KOPT-K1 (cell line): Measurements from ENCODE around the gene ZNF430.
"Not testable (repeated sequence)": the region's sequence is repeated elsewhere in the genome, so short reads cannot be mapped to it uniquely, and the experiment has no call there.

Source experiments
- H3K27ac ChIP-seq: fragments of 200-600 bp; sonication (generic); 2 replicates; pipeline ENCODE4 v1.5.1; 2016; ENCODE audit warnings: antibody characterized with exemption, mild to moderate bottlenecking, low read depth, low read length; ENCODE audit not compliant: poor library complexity, severe bottlenecking
- H3K36me3 ChIP-seq: fragments of 200-600 bp; sonication (generic); 2 replicates; pipeline ENCODE4 v1.5.1; 2017; ENCODE audit warnings: antibody characterized with exemption, mild to moderate bottlenecking, low read length, moderate library complexity; ENCODE audit not compliant: insufficient read depth
- H3K9me3 ChIP-seq: fragments of 200-600 bp; sonication (generic); 2 replicates; pipeline ENCODE4 v1.5.1; 2017; ENCODE audit warnings: antibody characterized with exemption, low read length, mild to moderate bottlenecking; ENCODE audit not compliant: insufficient read depth, poor library complexity, severe bottlenecking

Gene ZNF430

DNA sequence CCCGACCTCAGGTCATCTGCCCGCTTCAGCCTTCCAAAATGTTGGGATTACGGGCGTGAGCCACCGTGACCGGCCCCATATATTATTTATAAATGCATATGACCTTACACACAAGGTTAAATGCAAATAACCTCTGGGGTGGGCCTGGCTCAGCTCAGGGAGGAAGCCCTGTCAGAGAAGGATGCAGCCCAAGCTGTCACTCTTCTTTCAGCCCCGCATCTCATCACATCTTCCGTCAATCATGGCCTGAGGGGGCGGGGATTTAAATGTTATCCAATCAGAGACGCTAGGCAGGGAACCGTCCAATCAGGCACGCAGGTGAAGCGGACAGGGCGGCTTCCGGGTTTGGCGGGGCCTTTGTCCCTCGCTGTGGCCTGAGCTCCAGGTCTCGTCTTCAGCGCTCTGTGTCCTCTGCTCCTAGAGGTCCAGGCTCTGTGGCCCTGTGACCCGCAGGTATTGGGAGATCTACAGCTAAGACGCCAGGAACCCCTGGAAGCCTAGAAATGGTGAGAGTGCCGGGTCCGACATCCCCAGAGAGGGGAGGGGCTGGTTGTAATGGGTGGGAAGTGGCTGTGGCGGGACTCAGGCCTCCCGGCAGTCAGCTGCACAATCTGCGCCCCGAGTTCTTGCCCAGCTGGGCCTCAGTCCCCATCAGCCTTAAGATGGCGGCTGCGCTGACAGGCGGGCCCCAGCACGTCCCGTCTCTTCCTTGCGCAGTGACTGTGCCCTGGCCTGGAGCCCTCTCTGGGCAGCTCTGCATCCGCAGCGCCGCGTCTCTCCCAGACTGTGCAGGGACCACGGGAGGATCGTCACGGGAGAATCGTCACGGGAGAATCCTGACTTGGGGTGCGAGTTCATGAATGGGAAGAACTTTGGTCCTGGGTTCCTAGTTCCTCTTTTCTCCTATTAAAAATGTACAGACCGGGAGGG, at the start of gene ZNF430:
Gene ZNF430 (plus strand): TSS at position 360 of the 930 bp plus-strand sequence. CDS start 144 bp downstream, at position 504.
- Histone ChIP-seq H3K36me3 (peaks cover 38% of the 10 kb centered on the region), H3K9me3 (peaks cover 6% of the 10 kb centered on the region), H3K27ac (peak within 1 kb of the TSS; percentile 87)

GRCh38 chr19:20992788-20993187, 27.7 kb upstream of the ZNF430 start:
- H3K9me3 ChIP-seq: peaks cover 29% of the 10 kb centered on the region
- H3K36me3 ChIP-seq, H3K27ac ChIP-seq: not testable (repeated sequence)

GRCh38 chr19:20999731-21000352, 20.6 kb upstream of the ZNF430 start:
- Histone ChIP-seq H3K36me3 (no peaks in the 10 kb centered on the region), H3K9me3 (peaks cover 28% of the 10 kb centered on the region), H3K27ac (peak overlapping the region; percentile 78)

GRCh38 chr19:21021238-21021637, 781 bp downstream of the ZNF430 start:
- Histone ChIP-seq H3K27ac (peak overlapping the region; percentile 87), H3K36me3 (peaks cover 45% of the 10 kb centered on the region), H3K9me3 (peaks cover 10% of the 10 kb centered on the region)

DNA sequence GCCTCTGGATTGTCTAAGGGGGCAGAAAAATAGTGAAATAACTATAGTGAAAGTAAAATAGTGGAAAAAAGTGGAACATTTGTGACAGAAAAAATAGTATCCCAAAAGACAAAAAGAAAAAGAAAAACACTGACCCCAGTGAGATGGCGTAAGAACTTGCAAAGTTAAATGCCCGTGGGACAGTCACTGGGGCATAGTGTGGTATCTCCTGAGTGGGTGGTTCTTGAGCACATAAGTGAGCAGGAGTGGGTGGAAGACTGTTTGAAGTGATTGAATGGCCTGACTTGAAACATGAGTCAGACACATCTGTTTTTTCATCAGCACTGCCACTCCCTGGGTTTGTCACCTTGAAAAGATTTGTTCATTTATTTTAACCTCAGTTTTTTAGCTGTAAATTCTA, 2.5 kb downstream of the ZNF430 start:
- Histone ChIP-seq H3K36me3 (peaks cover 62% of the 10 kb centered on the region), H3K27ac (no peak overlapping the region), H3K9me3 (peaks cover 14% of the 10 kb centered on the region)

- Histone ChIP-seq H3K36me3 (peaks cover 71% of the 10 kb centered on the region), H3K27ac (no peak overlapping the region), H3K9me3 (peaks cover 23% of the 10 kb centered on the region)
Observed at GRCh38 chr19:21023901-21024300, 3.4 kb downstream of the ZNF430 start.

- peaks cover 30% of the 10 kb centered on the region for H3K9me3 ChIP-seq
- H3K36me3 ChIP-seq: peaks cover 100% of the 10 kb centered on the region
- no peak overlapping the region for H3K27ac ChIP-seq
Observed at GRCh38 chr19:21028969-21029268, 8.5 kb downstream of the ZNF430 start.

DNA sequence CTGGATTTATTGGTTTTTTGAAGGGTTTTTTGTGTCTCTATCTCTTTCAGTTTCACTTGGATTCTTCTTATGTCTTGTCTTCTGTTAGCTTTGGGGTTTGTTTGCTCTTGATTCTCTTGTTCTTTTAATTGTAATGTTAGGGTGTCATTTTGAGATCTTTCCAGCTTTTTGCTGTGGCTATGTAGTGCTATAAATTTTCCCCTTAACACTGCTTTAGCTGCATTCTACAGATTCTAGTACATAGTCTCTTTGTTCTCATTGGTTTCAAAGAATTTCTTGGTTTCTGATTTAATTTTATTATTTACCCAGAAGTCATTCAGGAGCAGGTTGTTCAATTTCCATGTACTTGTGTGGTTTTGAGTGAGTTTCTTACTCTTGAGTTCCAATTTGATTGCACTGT, 24.6 kb downstream of the ZNF430 start:
- Histone ChIP-seq H3K36me3 (peaks cover 93% of the 10 kb centered on the region), H3K9me3 (peaks cover 89% of the 10 kb centered on the region), H3K27ac (no peak overlapping the region)

DNA sequence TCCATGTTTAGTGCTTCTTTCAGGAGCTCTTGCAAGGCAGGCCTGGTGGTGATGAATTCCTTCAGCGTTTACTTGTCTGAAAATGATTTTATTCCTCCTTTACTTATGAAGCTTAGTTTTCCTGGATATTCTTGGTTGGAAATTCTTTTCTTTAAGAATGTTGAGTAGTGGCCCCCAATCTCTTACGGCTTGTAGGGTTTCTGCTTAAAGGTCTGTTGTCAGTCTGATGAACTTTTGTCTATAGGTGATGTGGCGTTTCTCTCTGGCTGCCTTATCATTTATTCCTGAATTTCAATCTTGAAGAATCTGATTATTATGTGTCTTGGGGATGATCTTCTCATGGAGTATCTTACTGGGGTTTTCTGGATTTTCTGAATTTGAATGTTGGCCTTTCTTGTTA, 26.0 kb downstream of the ZNF430 start:
- peaks cover 91% of the 10 kb centered on the region for H3K9me3 ChIP-seq
- H3K27ac ChIP-seq: no peak overlapping the region
- peaks cover 93% of the 10 kb centered on the region for H3K36me3 ChIP-seq

GRCh38 chr19:21047716-21048115, 27.3 kb downstream of the ZNF430 start:
- peaks cover 91% of the 10 kb centered on the region for H3K9me3 ChIP-seq
- H3K36me3 ChIP-seq: peaks cover 93% of the 10 kb centered on the region
- no peak overlapping the region for H3K27ac ChIP-seq

- peaks cover 91% of the 10 kb centered on the region for H3K9me3 ChIP-seq
- H3K36me3 ChIP-seq: peaks cover 93% of the 10 kb centered on the region
- H3K27ac ChIP-seq: no peak overlapping the region
Observed at GRCh38 chr19:21052902-21053301, 32.4 kb downstream of the ZNF430 start.

DNA sequence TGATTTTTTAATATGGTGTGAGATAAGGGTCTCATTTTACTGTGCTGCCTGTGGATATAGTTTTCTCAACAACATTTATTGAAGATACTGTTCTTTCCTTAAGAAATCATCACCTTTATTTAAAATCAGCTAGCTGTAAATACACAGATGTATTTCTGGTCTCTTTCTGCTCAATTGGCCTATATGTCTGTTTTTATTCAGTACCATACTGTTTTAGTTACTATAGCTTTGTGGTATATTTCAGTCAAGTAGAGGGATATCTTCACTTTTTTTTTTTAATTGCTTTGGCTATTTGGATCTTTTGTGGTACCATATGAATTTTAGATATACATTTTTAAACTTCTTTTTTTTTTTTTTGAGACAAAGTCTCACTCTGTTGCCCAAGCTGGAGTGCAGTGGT, 44.9 kb downstream of the ZNF430 start:
- Histone ChIP-seq H3K36me3 (peaks cover 64% of the 10 kb centered on the region), H3K9me3 (peaks cover 60% of the 10 kb centered on the region)

GRCh38 chr19:21082011-21082975, 61.8 kb downstream of the ZNF430 start, which contains the start of gene ZNF714:
TSS of gene ZNF714 (plus strand) at chr19:21082203. CDS start at chr19:21098269, 16,066 bp downstream.
- peak within 1 kb of the TSS; percentile 67 for H3K27ac ChIP-seq
- peaks cover 42% of the 10 kb centered on the region for H3K36me3 ChIP-seq
- no peaks in the 10 kb centered on the region for H3K9me3 ChIP-seq

More for the DNA sequence above, 44.9 kb downstream of the ZNF430 start:
- H3K27ac ChIP-seq: no peak overlapping the region

DNA sequence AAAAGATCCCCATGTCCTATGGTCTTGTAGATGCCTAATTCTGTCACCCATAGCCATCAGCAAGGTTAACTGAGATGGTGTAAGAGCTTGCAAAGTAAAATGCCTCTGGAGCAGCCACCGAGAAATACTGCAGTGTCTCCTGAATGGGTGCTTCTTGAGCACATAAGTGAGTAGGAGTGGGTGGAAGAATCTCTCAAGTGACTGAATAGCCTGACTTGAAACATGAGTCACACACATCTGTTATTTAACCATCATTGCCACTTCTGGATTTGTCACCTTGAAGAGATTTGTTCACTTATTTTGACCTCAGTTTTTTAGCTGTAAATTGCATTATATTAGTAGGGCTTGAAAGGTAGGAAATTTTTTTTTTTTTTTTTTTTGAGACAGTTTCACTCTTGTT, 63.9 kb downstream of the ZNF430 start:
- H3K27ac ChIP-seq: no peak overlapping the region

GRCh38 chr19:21087871-21088270, 67.4 kb downstream of the ZNF430 start:
- no peak overlapping the region for H3K27ac ChIP-seq
- H3K36me3 ChIP-seq: peaks cover 84% of the 10 kb centered on the region
- no peaks in the 10 kb centered on the region for H3K9me3 ChIP-seq

More for the DNA sequence above, 63.9 kb downstream of the ZNF430 start:
- Histone ChIP-seq H3K9me3 (no peaks in the 10 kb centered on the region), H3K36me3 (peaks cover 59% of the 10 kb centered on the region)
